Duodenal mucosa (tissue), 2 donors: Measurements from ENCODE around the gene NOP9.
A peak's percentile ranks its signal among the peaks of the same experiment; 100 is the strongest.

Experiments used
- H3K27ac ChIP-seq: one replicate; pipeline ENCODE4 v1.7.0; 2013; ENCODE audit warnings: low read depth, low read length
- H3K27me3 ChIP-seq, 2 donors: one replicate each; pipeline ENCODE4 v1.7.0; 2013; ENCODE audit warnings: low read length in 2 of 2, control low read depth in 1 of 2; ENCODE audit not compliant: insufficient read depth in 2 of 2, control insufficient read depth in 1 of 2
- H3K36me3 ChIP-seq, 2 donors: one replicate each; pipeline ENCODE4 v1.7.0; 2013; ENCODE audit warnings: low read length in 2 of 2, control low read depth in 1 of 2; ENCODE audit not compliant: insufficient read depth in 2 of 2, control insufficient read depth in 1 of 2
- H3K4me1 ChIP-seq, 2 donors: one replicate each; pipeline ENCODE4 v1.7.0; 2013; ENCODE audit warnings: low read length in 2 of 2, control low read depth in 1 of 2; ENCODE audit not compliant: insufficient read depth in 2 of 2, control insufficient read depth in 1 of 2
- H3K4me3 ChIP-seq, 2 donors: one replicate each; pipeline ENCODE4 v1.7.0; 2013; ENCODE audit warnings: low read length in 2 of 2, low read depth in 1 of 2
- H3K9ac ChIP-seq, 2 donors: one replicate each; pipeline ENCODE4 v1.7.0; 2013; ENCODE audit warnings: low read length in 2 of 2, low read depth in 1 of 2
- H3K9me3 ChIP-seq, 2 donors: one replicate each; pipeline ENCODE4 v1.7.0; 2013; ENCODE audit warnings: low read length in 2 of 2, control low read depth in 1 of 2; ENCODE audit not compliant: control insufficient read depth in 1 of 2

The NOP9 gene

DNA sequence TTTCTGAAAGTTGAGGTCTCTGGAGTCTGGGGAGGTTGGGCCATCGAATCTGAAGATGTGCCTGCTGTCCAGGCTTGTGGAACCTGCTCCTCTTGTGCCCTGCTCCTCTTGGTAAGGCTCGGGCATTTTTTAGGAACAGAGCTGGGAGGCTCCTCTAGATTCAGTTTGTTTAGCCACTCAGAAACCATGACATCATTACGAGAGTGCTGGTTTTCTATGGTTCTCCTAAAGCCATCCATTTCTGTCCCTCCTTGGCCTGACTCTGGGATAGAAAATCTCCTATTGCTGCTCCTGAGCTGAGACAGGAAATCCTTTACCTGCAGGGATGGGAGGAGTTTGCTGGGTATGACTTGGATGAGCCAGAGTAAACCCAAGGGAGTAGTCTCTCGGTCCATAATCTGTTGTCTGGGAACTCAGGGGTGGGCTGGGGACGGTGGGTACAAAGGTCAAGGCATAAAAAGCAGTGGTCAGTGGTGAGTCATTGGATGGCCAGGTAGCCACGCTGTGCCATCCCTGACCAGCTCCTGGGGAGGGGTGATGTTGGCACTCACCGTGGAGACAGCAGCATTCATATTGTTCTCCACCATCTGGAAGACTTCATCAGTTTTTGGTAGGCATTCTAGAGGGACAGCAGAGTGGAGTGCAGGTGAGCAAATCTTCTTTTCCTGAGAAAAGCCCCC is 37.6 kb downstream of the NOP9 start:
- Histone ChIP-seq H3K4me1 (peaks cover 42% of the 10 kb centered on the region in 2 donors), H3K36me3 (peaks cover 7 to 25% of the 10 kb centered on the region in 2 donors), H3K27ac (no peak overlapping the region), H3K9me3 (no peaks in the 10 kb centered on the region), H3K9ac (no peak overlapping the region), H3K27me3 (peaks cover 8 to 23% of the 10 kb centered on the region in 2 donors), H3K4me3 (no peak overlapping the region)

- Histone ChIP-seq H3K27ac (no peak overlapping the region), H3K9ac (no peak overlapping the region), H3K27me3 (peaks cover 8 to 23% of the 10 kb centered on the region in 2 donors), H3K4me3 (no peak overlapping the region), H3K4me1 (peaks cover 37% of the 10 kb centered on the region in 2 donors), H3K36me3 (peaks cover 7 to 25% of the 10 kb centered on the region in 2 donors), H3K9me3 (no peaks in the 10 kb centered on the region)
Observed at GRCh38 chr14:24337824-24338175, 38.1 kb downstream of the NOP9 start.

DNA sequence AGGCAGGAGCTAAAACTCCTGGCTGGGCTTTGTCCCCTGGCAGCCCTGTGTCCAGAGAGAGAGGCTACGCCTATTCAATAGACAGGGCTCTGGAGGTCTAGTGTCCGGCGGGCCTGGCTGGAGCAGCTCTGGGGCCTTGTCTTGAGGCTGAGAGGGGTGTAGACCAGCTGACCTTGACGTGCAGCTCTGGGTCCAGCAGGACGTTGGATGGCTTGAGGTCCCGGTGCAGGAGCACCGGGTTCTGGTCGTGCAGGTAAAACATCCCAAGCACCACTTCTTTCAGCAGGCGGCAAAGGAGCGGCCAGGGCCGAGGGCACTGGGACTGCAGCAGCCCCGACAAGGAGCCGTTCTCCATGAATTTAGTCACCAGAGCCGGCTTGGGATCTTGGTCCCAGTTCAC is 39.2 kb downstream of the NOP9 start:
- Histone ChIP-seq H3K4me3 (peak overlapping the region; percentile 88 to 95), H3K9me3 (no peaks in the 10 kb centered on the region), H3K9ac (peak overlapping the region; percentile 88 to 90), H3K36me3 (peaks cover 7 to 25% of the 10 kb centered on the region in 2 donors), H3K27ac (no peak overlapping the region), H3K4me1 (peaks cover 30 to 33% of the 10 kb centered on the region in 2 donors), H3K27me3 (peaks cover 8 to 23% of the 10 kb centered on the region in 2 donors)

DNA sequence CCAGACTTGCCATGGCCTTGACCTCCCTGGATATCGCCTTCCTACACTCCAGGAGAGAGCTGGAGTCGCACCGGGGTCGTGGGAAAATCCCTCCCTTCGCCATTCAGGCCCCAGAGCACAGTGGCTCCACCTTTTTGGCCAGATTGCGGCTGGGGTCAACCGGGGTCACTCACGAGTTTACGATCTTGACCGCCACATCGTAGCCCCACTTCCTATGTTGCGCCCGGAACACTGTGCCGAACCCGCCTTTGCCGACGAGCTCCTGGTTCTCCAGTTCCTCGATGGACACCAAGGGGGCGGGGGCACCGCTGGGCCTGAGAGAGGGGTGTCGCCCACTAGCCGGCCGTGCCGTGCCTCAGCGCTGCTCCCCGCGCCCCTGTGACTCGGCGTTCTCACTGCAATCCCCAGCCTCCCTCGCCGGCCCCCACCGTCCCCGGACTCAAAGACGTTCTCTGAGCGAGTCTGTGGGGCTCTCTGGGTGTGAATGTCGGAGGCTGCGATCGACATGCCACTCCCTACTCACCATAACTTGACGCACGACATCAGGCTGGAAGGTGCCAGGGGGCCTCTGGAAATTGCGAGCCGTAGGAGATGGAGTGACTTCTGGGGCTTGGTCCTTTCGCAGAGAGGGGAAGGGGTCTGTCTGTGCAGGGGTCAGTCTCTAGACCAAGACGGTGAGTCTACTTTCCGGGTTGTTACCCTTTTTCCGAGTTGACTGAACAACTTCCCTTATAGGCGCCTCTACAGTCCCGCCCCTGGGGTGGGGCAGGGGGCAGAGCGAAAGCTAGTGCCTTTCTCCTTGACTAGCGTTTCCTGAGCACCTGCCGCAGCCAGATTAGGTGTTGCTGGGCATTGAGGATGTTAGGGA is 39.9 kb downstream of the NOP9 start, which contains the start of gene RIPK3:
RIPK3 (minus strand) TSS at position 708 of the 868 bp plus-strand sequence; CDS start at position 543, 165 bp downstream.
- Histone ChIP-seq H3K4me1 (peaks cover 26 to 28% of the 10 kb centered on the region in 2 donors), H3K36me3 (peaks cover 7 to 25% of the 10 kb centered on the region in 2 donors), H3K27ac (peak within 1 kb of the TSS; percentile 60), H3K9me3 (no peaks in the 10 kb centered on the region), H3K4me3 (peak within 1 kb of the TSS; percentile 88 to 95), H3K9ac (peak within 1 kb of the TSS; percentile 88 to 90), H3K27me3 (peaks cover 8 to 16% of the 10 kb centered on the region in 2 donors)

DNA sequence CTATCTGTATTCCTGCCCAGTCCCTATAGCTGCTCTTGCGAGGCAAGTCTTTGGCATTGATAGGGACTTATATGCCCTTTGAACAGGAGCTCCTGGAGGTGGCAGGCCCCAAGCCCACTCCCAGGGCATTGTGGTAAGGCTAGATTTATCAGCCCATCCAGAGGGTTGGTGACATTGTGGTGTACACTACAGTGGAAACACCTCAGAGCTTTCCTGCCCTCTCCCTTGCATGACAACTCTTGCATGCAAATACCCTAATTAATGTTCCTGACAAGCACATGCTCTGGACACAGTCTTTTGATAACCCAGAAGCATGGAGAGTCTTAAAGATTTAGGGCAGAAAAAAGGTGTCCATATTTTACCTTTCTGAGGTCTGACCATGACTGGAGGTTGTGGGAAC is 41.0 kb downstream of the NOP9 start:
- H3K4me1 ChIP-seq: peaks cover 21 to 22% of the 10 kb centered on the region in 2 donors
- no peak overlapping the region for H3K27ac ChIP-seq
- H3K4me3 ChIP-seq: no peak overlapping the region
- no peak overlapping the region for H3K9ac ChIP-seq
- peaks cover 0 to 5% of the 10 kb centered on the region in 2 donors for H3K27me3 ChIP-seq
- no peaks in the 10 kb centered on the region for H3K9me3 ChIP-seq
- H3K36me3 ChIP-seq: peaks cover 7 to 25% of the 10 kb centered on the region in 2 donors

- Histone ChIP-seq H3K36me3 (peaks cover 2 to 4% of the 10 kb centered on the region in 2 donors), H3K27ac (no peak overlapping the region), H3K27me3 (no peaks in the 10 kb centered on the region), H3K9ac (no peak overlapping the region), H3K4me3 (no peak overlapping the region), H3K9me3 (no peaks in the 10 kb centered on the region), H3K4me1 (peaks cover 30% of the 10 kb centered on the region in 2 donors)
Observed at GRCh38 chr14:24342889-24343288, 43.2 kb downstream of the NOP9 start.

DNA sequence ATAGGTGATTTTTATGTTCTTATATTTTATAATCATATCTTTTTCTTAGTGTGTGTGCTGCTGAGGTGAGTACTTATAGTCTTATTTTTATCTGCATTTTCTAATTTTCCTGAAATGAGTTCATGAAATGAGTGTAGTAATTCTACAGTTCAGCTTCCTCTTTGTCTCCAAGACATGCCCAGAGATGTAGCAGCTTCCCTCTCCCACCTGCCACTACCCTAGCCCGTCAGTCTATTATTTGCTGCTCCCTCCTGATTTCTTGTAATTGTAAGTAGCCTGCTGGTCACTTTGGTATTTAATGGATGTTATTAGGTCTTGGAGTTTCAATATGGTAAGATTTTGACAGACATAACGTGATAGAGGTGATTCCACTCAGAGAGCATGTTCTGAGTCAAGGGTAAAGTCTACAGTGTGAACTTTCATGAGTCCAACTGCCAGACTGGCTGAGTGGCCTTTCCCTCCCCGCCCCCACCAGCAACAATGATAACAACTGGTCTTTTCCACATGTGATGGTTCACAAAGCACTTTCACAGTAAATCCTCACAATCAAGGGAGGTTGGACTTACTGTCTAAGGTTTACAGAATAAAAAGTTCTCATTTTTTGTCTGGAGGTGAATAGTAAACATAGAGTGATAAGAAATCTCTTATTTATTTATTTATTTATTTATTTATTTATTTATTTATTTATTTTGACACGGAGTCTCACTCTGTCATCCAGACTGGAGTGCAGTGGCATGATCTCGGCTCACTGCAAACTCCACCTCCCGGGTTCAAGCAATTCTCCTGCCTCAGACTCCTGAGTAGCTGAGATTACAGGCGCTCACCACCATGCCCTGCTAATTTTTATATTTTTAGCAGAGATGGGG is 44.4 kb downstream of the NOP9 start:
- H3K9ac ChIP-seq: no peak overlapping the region
- H3K27ac ChIP-seq: no peak overlapping the region
- H3K9me3 ChIP-seq: no peaks in the 10 kb centered on the region
- H3K4me3 ChIP-seq: no peak overlapping the region
- no peaks in the 10 kb centered on the region for H3K27me3 ChIP-seq
- H3K36me3 ChIP-seq: no peaks in the 10 kb centered on the region
- peaks cover 19 to 20% of the 10 kb centered on the region in 2 donors for H3K4me1 ChIP-seq

GRCh38 chr14:24347134-24347533 is 47.5 kb downstream of the NOP9 start:
- H3K9me3 ChIP-seq: no peaks in the 10 kb centered on the region
- H3K4me1 ChIP-seq: peaks cover 12 to 17% of the 10 kb centered on the region in 2 donors
- H3K9ac ChIP-seq: no peak overlapping the region
- H3K4me3 ChIP-seq: no peak overlapping the region
- H3K27ac ChIP-seq: no peak overlapping the region
- H3K36me3 ChIP-seq: no peaks in the 10 kb centered on the region
- peaks cover 0 to 4% of the 10 kb centered on the region in 2 donors for H3K27me3 ChIP-seq

DNA sequence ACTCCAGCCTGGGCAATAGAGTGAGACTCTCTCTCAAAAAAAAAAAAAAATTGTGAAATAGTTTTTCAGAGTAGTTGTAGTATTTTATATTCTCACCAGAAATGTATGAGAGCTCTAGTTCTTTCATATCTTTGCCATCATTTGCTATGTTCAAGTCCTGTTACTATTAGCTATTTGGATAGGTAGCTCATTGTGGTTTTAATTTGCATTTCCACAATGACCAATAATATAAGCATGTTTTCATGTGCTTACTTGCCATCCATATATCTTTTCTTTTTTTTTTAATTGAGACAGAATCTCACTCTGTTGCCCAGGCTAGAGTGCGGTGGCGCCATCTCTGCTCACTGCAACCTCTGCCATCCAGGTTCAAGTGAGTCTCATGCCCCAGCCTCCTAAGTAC is 48.5 kb downstream of the NOP9 start:
- Histone ChIP-seq H3K4me3 (no peak overlapping the region), H3K4me1 (peaks cover 12 to 17% of the 10 kb centered on the region in 2 donors), H3K9me3 (no peaks in the 10 kb centered on the region), H3K27me3 (peaks cover 0 to 4% of the 10 kb centered on the region in 2 donors), H3K36me3 (no peaks in the 10 kb centered on the region), H3K27ac (no peak overlapping the region), H3K9ac (no peak overlapping the region)
